GM19397 (cell line): Measurements from ENCODE around the gene ACER3.
"Not testable (repeated sequence)": the region's sequence is repeated elsewhere in the genome, so short reads cannot be mapped to it uniquely, and the experiment has no call there.

Experiments used
- ATAC-seq: cut with Tn5 transposase; IDR thresholded peaks from one replicate; pipeline ENCODE4 v1.9.1; 2021; ENCODE audit warnings: mild to moderate bottlenecking, moderate library complexity; ENCODE audit not compliant: unreplicated experiment

The ACER3 gene

DNA sequence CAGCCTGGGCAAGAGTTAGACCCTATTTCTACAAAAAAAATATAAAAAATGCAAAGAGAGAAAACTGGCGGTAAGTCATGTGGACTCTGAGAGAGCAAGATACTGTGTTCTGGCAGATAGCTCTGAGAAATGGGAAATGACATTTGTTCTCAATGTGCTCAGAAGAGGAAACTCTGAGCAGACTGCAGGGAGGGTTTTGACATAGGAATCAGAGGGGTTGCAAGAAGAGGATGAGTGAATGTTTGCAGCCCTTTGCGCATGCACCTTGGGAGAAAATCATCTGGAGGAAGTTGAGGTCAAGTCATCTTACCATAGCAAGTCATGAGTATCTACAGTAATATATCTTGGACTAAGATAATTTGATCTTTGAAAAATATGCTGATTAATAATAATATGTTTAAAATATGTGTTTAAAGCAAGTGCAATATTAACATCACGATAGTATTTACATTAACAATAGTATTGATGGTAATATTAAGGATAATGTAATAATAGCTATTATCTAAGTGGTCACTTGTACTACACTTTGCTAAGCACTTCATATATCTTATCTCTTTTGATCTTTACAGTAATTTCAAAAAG is 2.6 kb downstream of the ACER3 start:
- ATAC-seq = no peak

- ATAC-seq = no peak
Observed at GRCh38 chr11:76872959-76873827, 12.5 kb downstream of the ACER3 start.

- no peak for ATAC-seq
Observed at GRCh38 chr11:76878014-76878413, 17.3 kb downstream of the ACER3 start.

DNA sequence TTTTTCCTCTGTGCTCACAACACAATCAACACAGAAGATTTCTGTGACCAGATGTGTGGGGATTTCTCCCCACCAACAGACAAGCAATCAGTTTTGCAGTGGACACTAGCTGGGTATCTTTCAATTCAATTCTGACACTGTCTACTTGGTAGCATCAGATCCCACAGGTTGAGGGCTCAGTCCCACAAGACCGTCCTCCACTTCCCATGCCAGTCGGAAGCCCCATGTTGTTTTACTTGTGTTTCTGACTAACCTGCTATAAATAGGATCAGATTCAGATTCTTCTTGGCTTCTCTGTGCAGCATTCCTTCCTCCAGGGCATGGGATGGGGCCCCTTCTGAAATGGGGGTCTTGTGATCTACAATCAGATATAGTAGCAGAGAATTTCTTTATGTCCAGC is 19.6 kb downstream of the ACER3 start:
- no peak for ATAC-seq

GRCh38 chr11:76880956-76881355 is 20.2 kb downstream of the ACER3 start:
- no peak for ATAC-seq

DNA sequence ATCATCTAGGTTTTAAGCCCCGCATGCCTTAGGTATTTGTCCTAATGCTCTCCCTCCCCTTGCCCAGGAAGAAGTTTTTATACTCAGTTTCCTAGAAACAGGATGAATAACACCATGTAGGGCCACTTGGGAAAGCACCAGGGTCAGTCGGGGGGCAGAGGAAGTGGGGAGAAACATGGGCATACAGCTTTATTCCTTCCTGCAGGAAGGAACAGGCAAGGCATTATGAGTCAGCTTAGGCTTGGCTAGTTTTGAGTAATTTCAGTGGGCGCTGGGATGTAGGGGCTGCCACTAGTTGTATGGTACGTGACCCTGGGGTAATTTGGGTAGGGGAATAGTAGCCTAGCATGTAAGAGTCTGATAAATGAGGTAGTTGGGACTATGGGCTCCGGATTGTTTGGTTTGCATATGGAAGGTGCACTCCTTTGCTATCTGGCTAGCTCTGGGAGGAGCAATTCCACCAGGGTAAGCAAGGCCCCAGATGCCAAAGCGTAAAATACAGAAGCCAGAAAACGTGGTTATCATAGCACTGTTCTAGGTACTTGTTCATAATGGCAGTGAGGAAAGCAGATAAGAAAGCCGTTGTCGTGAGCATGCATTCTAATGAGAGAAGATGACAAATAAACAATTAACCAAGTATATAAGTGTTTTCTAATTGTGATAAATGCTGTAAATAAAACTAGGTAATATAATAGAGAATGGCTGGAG is 24.8 kb downstream of the ACER3 start:
- no peak for ATAC-seq

DNA sequence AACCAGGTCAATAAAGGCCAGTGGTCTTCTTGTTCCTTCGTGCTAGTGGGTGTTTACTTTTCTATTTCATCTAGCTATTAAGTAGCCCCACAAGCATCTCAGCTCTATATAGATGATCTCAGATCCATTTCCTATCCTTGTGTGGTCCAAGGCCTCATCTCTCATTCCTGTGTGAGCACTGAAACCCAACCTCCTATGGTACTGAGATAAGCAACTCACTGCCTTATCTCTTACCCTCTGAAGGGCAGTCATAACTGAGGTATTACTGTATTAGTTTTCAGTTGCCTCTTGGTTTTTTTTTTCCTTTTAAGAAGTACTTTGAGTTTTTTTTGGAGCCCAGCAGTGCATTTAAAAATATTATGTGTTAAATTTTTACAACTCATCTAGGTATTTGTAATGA is 28.3 kb downstream of the ACER3 start:
- no peak for ATAC-seq

GRCh38 chr11:76889411-76889975 is 28.8 kb downstream of the ACER3 start:
- ATAC-seq = no peak

- no peak for ATAC-seq
Observed at GRCh38 chr11:76890329-76890728, 29.6 kb downstream of the ACER3 start.

GRCh38 chr11:76891285-76891684 is 30.6 kb downstream of the ACER3 start:
- no peak for ATAC-seq

DNA sequence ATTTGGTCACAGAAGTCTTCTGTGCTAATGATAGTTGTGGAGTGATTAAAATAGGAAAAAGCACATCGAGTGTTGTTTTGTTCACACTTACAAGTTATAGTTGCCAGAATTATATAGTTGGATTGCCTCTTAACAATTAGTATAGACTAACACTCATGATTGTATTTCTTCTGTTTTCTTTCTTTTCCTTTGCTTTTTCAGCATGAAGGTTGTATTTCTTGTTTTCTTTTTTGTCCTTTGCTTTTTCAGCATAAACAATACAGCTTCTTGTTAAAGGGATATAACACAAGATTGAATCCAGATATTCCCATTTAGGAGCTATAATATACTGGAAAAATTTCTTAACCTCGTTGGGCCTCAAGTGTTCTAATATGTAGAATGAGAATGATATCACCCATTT is 31.1 kb downstream of the ACER3 start:
- no peak for ATAC-seq

- ATAC-seq = no peak
Observed at GRCh38 chr11:76892306-76892705, 31.6 kb downstream of the ACER3 start.

DNA sequence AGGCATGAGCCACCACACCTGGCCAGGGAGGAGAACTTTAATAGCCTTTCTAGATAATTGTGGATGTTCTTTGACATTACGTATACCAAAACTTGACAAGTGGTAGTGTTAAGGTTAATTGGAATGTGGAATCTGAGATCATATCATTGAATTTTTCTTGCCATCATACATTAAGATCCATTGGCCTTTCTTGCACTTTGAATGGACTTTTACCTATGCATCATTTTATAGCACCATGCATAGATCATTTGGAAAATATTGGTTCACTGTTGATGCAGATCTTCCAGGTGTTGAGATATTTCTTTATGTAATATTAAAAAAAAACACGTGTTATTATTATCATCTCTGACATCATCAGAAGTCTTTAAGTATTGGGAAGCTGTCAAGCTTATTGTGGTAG is 36.5 kb downstream of the ACER3 start:
- ATAC-seq = no peak

DNA sequence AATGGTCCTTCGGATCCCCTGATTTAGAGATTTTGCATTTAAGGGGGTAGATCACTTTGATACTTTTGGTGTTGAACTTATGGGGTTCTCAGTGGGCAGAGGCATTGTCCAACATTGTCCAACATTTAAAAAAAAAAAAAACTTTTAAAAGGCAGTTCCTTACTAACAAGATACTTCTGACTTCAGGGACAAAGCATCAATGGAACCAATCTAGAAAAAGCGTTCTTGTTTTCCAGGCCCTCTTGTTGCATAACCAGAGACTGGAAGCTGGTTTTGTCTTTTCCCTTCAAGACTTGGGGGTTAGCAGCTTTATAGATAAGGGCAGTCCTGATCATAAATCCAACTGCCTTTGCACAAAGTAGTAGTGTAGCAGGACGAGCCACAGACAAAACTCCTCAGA is 40.4 kb downstream of the ACER3 start:
- no peak for ATAC-seq

DNA sequence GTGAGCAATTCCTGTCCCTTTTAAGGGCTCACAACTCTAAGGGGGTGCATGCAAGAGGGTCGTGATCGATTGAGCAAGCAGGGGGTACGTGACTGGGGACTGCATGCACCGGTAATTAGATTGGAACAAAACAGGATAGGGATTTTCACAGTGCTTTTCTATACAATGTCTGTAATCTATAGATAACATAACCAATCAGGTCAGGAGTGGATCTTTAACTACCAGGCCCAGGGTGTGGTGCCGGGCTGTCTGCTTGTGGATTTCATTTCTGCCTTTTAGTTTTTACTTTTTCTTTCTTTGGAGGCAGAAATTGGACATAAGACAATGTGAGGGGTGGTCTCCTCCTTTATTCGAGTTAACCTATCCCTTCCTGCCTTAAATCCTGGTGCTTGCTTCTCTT is 40.9 kb downstream of the ACER3 start:
- ATAC-seq = not testable (repeated sequence)

DNA sequence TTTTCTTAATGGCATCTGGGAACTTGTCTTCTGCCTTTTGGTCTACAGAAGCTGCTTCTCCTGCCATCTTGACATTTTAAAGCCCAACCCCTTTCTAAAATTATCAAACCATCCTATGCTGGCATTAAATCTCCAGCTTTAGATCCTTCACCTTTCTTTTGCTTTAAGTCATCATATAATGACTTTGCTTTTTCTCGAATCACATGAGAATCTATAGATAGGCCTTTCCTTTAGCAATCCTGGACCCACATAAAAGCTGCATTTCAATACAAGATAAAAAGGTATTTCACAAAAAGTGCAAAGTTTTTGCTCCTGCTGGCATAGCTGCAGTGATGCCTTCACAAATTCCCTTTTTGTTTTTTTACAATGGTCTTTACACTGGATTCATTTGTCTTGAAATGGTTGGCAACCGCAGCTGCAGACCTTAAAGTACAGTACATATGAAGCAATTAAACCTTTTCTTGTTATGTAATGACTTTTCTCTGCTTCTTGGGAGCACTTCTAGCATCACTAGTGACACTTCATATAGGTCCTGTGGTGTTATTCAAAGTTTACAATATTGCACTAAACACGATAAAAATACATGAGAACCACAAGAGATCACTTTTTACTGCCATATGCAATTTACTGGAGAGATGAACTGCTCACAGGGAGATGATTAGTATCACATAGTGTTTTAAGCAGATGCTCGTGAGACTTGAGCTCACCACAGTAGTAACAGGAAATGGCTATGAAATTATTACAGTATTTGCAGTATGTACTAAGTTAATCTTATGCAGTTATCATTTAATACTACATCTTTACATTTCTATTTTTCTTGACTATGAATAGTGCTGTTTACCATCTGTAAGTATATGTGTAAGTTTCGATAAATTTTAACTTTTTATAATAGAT is 41.6 kb downstream of the ACER3 start:
- ATAC-seq = no peak

DNA sequence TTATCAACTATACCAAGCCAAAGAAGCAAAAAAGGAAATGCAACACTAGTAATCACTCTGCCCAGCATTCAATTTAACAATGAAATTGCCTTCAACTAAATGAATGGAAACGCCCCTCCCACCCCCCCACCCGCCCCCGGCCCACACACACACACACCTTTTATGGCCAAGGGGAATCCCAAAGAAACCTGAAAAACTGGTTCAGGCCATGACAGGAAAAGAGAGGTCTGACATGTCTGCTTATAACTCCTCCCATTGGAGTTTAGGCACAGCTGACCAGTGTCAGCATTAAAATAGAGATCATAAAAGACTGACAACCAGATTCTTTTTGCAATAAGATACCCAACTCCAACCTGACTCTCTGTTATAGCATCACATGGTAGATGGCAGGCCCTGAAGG is 42.6 kb downstream of the ACER3 start:
- no peak for ATAC-seq

DNA sequence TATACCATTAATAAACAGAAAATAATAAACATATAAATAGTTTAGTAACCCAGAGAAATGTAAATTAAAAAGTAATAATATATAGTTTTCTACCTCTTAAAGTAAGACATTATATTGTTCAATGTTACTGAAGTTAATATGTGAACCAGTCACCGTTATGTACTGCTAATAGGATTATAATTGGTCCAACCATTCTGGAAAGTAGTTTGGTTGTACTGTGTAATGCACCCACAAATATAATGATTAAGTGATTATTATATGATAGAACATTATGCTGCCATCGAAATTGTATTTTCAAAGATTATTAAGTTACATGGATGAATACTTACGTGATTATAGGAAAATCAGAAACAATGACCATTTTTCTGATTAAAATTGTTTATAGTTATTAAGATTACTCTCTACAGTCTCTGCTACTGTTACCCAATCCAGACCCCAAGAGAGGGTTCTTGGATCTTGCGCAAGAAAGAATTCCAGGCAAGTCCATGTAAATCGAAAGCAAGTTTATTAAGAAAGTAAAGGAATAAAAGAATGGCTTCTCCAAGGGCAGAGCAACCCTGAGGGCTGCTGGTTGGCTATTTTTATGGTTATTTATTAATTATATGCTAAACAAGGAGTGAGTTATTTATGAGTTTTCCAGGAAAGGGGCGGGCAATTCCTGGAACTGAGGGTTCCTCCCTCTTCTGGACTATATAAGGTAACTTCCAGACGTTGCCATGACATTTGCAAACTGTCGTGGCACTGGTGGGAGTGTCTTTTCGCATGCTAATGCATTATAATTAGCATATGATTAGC is 50.1 kb downstream of the ACER3 start:
- no peak for ATAC-seq

DNA sequence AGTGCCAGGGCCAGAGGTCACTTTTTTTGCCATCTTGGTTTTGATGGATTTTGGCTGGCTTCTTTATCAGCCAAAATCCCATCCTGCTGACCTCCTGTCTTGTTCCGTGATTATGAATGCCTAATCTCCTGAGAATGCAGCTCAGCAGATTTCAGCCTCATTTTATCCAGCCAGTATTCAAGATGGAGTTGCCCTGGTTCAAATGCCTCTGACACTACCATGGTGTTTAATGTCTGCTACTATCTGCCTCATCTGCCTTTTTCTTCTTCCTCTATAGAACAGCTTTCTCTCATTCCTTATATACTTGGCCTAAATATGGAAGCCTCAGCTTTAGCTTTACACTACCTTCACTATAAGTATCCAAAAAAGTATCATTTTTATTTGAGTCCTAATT is 50.7 kb downstream of the ACER3 start:
- ATAC-seq = no peak

DNA sequence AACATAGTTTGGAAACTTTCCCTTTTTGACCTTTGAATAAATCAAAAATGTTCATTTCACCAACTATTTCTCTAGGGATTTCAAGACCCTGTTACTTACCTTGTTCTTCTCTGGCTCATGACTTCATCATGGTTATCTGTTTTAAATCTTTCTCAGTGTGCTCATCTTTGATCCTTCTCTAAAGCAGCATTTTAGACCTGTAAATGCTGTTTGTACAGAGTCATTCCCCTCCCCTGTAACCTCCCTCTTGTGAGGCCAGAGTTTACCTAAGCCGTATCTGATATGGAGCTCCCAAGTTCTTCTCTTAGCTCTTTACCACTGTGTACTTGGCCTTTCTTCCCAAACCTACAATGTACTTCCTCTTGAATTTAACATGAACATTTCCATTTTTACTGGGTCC is 56.0 kb downstream of the ACER3 start:
- ATAC-seq = no peak
